Activated T-helper 1 cell treated with anti-CD3 and anti-CD28 coated beads, Interleukin-12 subunit alpha, Interleukin-12 subunit beta, Interleukin-2, Interleukin-4 antibody, amounts not matched to agents 30 ng/mL and 10 ng/mL and 1 ng/mL, durations not matched to agents 14 hours and 24 hours and 36 hours (primary cell): ENCODE results near the gene HMGN4. TPM values are rescaled to one million over a fixed set of nuclear protein-coding genes. Genes with fewer than 3 reads are reported as not detected.
A peak's percentile ranks its signal among the peaks of the same experiment; 100 is the strongest.

ENCODE experiments used
- DNase-seq: peaks from one replicate; pipeline ENCODE4 v3.0.0; 2021; ENCODE audit warnings: low spot score
- H3K27ac Mint-ChIP-seq: one replicate; pipeline ENCODE4 v1.8.0; 2021; ENCODE audit warnings: mild to moderate bottlenecking, mixed read lengths
- H3K27me3 Mint-ChIP-seq: one replicate; pipeline ENCODE4 v1.8.0; 2022; ENCODE audit warnings: mild to moderate bottlenecking, moderate library complexity, mixed read lengths; ENCODE audit not compliant: insufficient read depth
- H3K36me3 Mint-ChIP-seq: one replicate; pipeline ENCODE4 v1.8.0; 2021; ENCODE audit warnings: low read depth, mixed read lengths
- H3K4me1 Mint-ChIP-seq: one replicate; pipeline ENCODE4 v1.8.0; 2021; ENCODE audit warnings: low read depth, mixed read lengths
- H3K4me3 Mint-ChIP-seq: one replicate; pipeline ENCODE4 v1.8.0; 2021; ENCODE audit warnings: mild to moderate bottlenecking, moderate library complexity, mixed read lengths
- H3K9me3 Mint-ChIP-seq: one replicate; pipeline ENCODE4 v1.8.0; 2021; ENCODE audit warnings: mixed read lengths
- intact Hi-C: fragments of 100-400 bp; cut with micrococcal nuclease; formaldehyde crosslinking; loops from one replicate; pipeline ENCODE4 v1.15.1; 2024
- total RNA-seq: library from RNA; stranded (reverse); gene quantifications from 2 replicates; pipeline ENCODE4 v1.2.3, GENCODE V29; 2022

HMGN4 gene
- total RNA-seq: 77.6 and 86.8 TPM in 2 replicates

GRCh38 chr6:26537846-26538571, at the start of gene HMGN4:
Gene HMGN4, plus strand, starts transcription at chr6:26538366. Its CDS starts 6,841 bp downstream, at chr6:26545207.
- Mint-ChIP-seq H3K36me3 (peaks cover 11% of the 10 kb centered on the region), H3K4me3 (peak within 1 kb of the TSS; percentile 91), H3K27ac (peak within 1 kb of the TSS; percentile 96), H3K9me3 (no peaks in the 10 kb centered on the region), H3K4me1 (peaks cover 60% of the 10 kb centered on the region), H3K27me3 (peaks cover 3% of the 10 kb centered on the region)
- peak; percentile 80 for DNase-seq
- intact Hi-C loops: loop anchor here (1.0 to 10.0 kb wide), 15 partner anchors 16 to 513 kb away; partner anchors contain the start of genes ABT1, BTN2A1, BTN3A1 and BTN3A2

- Mint-ChIP-seq H3K4me1 (peaks cover 39% of the 10 kb centered on the region), H3K4me3 (no peak overlapping the region), H3K9me3 (peaks cover 20% of the 10 kb centered on the region), H3K27me3 (peaks cover 2% of the 10 kb centered on the region), H3K27ac (no peak overlapping the region), H3K36me3 (peaks cover 6% of the 10 kb centered on the region)
- intact Hi-C loops: no loop called here
- no peak for DNase-seq
Observed at GRCh38 chr6:26489996-26490964, 47.9 kb upstream of the HMGN4 start.

- H3K36me3 Mint-ChIP-seq: peaks cover 6% of the 10 kb centered on the region
- peaks cover 39% of the 10 kb centered on the region for H3K4me1 Mint-ChIP-seq
- DNase-seq: no peak
- peaks cover 4% of the 10 kb centered on the region for H3K27me3 Mint-ChIP-seq
- no peak overlapping the region for H3K4me3 Mint-ChIP-seq
- no peak overlapping the region for H3K27ac Mint-ChIP-seq
- intact Hi-C loops: loop anchor here (2.0 kb wide), 1 partner anchor 35 kb away; the partner anchor contains the start of gene BTN2A1
- peaks cover 14% of the 10 kb centered on the region for H3K9me3 Mint-ChIP-seq
Observed at GRCh38 chr6:26491604-26492003, 46.6 kb upstream of the HMGN4 start.

- no peak overlapping the region for H3K27ac Mint-ChIP-seq
- peaks cover 2% of the 10 kb centered on the region for H3K36me3 Mint-ChIP-seq
- peaks cover 8% of the 10 kb centered on the region for H3K27me3 Mint-ChIP-seq
- no peaks in the 10 kb centered on the region for H3K9me3 Mint-ChIP-seq
- no peak for DNase-seq
- intact Hi-C loops: loop anchor here (1.0 to 2.0 kb wide), 2 partner anchors 19 to 36 kb away; partner anchors contain the start of gene BTN2A1
- H3K4me1 Mint-ChIP-seq: peaks cover 45% of the 10 kb centered on the region
- peak overlapping the region; percentile 49 for H3K4me3 Mint-ChIP-seq
Observed at GRCh38 chr6:26493258-26493657, 44.9 kb upstream of the HMGN4 start.

GRCh38 chr6:26494117-26494516, 44.0 kb upstream of the HMGN4 start:
- H3K27ac Mint-ChIP-seq: peak overlapping the region; percentile 49
- intact Hi-C loops: no loop called here
- peaks cover 45% of the 10 kb centered on the region for H3K4me1 Mint-ChIP-seq
- peak overlapping the region; percentile 49 for H3K4me3 Mint-ChIP-seq
- H3K36me3 Mint-ChIP-seq: peaks cover 2% of the 10 kb centered on the region
- peaks cover 8% of the 10 kb centered on the region for H3K27me3 Mint-ChIP-seq
- H3K9me3 Mint-ChIP-seq: no peaks in the 10 kb centered on the region
- DNase-seq: no peak

- Mint-ChIP-seq H3K27ac (no peak overlapping the region), H3K4me1 (peaks cover 49% of the 10 kb centered on the region), H3K27me3 (peaks cover 11% of the 10 kb centered on the region), H3K4me3 (no peak overlapping the region), H3K9me3 (no peaks in the 10 kb centered on the region), H3K36me3 (peaks cover 2% of the 10 kb centered on the region)
- DNase-seq: no peak
- intact Hi-C loops: no loop called here
Observed at GRCh38 chr6:26495281-26495680, 42.9 kb upstream of the HMGN4 start.

- Mint-ChIP-seq H3K27ac (no peak overlapping the region), H3K4me3 (no peak overlapping the region), H3K36me3 (peaks cover 9% of the 10 kb centered on the region), H3K4me1 (peaks cover 50% of the 10 kb centered on the region), H3K9me3 (no peaks in the 10 kb centered on the region), H3K27me3 (peaks cover 32% of the 10 kb centered on the region)
- intact Hi-C loops: no loop called here
- no peak for DNase-seq
Observed at GRCh38 chr6:26497610-26498009, 40.6 kb upstream of the HMGN4 start.

- DNase-seq: no peak
- Mint-ChIP-seq H3K27me3 (peaks cover 52% of the 10 kb centered on the region), H3K27ac (no peak within 1 kb of the TSS), H3K4me3 (peak within 1 kb of the TSS; percentile 82), H3K9me3 (no peaks in the 10 kb centered on the region), H3K36me3 (peaks cover 9% of the 10 kb centered on the region), H3K4me1 (peaks cover 26% of the 10 kb centered on the region)
- intact Hi-C loops: loop anchor here (2.0 kb wide), 1 partner anchor 15 kb away; no protein-coding TSS in a partner anchor
Observed at GRCh38 chr6:26500102-26500501, 38.1 kb upstream of the HMGN4 start, which contains the start of gene BTN1A1. Gene BTN1A1, plus strand, starts transcription at chr6:26500303. Its CDS starts 984 bp downstream, at chr6:26501287.

GRCh38 chr6:26501482-26501986, 36.6 kb upstream of the HMGN4 start:
- peaks cover 55% of the 10 kb centered on the region for H3K27me3 Mint-ChIP-seq
- peaks cover 9% of the 10 kb centered on the region for H3K36me3 Mint-ChIP-seq
- no peak overlapping the region for H3K27ac Mint-ChIP-seq
- H3K4me1 Mint-ChIP-seq: peaks cover 24% of the 10 kb centered on the region
- H3K9me3 Mint-ChIP-seq: no peaks in the 10 kb centered on the region
- intact Hi-C loops: loop anchor here (2.0 kb wide), 1 partner anchor 13 kb away; no protein-coding TSS in a partner anchor
- H3K4me3 Mint-ChIP-seq: peak overlapping the region; percentile 82
- peak; percentile 5 for DNase-seq

GRCh38 chr6:26502165-26502564, 36.0 kb upstream of the HMGN4 start:
- Mint-ChIP-seq H3K36me3 (peaks cover 9% of the 10 kb centered on the region), H3K27me3 (peaks cover 57% of the 10 kb centered on the region), H3K4me1 (peaks cover 23% of the 10 kb centered on the region), H3K4me3 (peak overlapping the region; percentile 82), H3K27ac (no peak overlapping the region), H3K9me3 (no peaks in the 10 kb centered on the region)
- no peak for DNase-seq
- intact Hi-C loops: no loop called here

GRCh38 chr6:26502626-26503025, 35.5 kb upstream of the HMGN4 start:
- intact Hi-C loops: no loop called here
- H3K4me1 Mint-ChIP-seq: peaks cover 18% of the 10 kb centered on the region
- no peak overlapping the region for H3K4me3 Mint-ChIP-seq
- DNase-seq: no peak
- no peak overlapping the region for H3K27ac Mint-ChIP-seq
- no peaks in the 10 kb centered on the region for H3K9me3 Mint-ChIP-seq
- H3K27me3 Mint-ChIP-seq: peaks cover 53% of the 10 kb centered on the region
- H3K36me3 Mint-ChIP-seq: peaks cover 9% of the 10 kb centered on the region

GRCh38 chr6:26507658-26508057, 30.5 kb upstream of the HMGN4 start:
- Mint-ChIP-seq H3K4me3 (no peak overlapping the region), H3K27me3 (peaks cover 37% of the 10 kb centered on the region), H3K27ac (no peak overlapping the region), H3K9me3 (no peaks in the 10 kb centered on the region), H3K4me1 (no peaks in the 10 kb centered on the region), H3K36me3 (peaks cover 2% of the 10 kb centered on the region)
- DNase-seq: no peak
- intact Hi-C loops: no loop called here
